Left renal cortex interstitium (tissue), 4 donors: Measurements from ENCODE around the gene ATP8B3. TPM values are rescaled to one million over a fixed set of nuclear protein-coding genes. Genes with fewer than 3 reads are reported as not detected.
"Not testable (repeated sequence)": the region's sequence is repeated elsewhere in the genome, so short reads cannot be mapped to it uniquely, and the experiment has no call there.

Experiments used
- DNase-seq, 4 donors: peaks; one replicate each; pipeline ENCODE4 v3.0.0-alpha.2; 2013; ENCODE audit warnings: low read depth in 4 of 4, low spot score in 2 of 4, missing footprints in 1 of 4
- polyA plus RNA-seq, 4 donors: library from polyadenylated mRNA; unstranded; fragments of 120-200 nt; gene quantifications; one replicate each; pipeline ENCODE4 v1.2.1, GENCODE V29; 2013; ENCODE audit not compliant: insufficient read length in 4 of 4

The ATP8B3 gene
- polyA plus RNA-seq, 4 donors: 0.52 to 1.0 (median 0.76) TPM

DNA sequence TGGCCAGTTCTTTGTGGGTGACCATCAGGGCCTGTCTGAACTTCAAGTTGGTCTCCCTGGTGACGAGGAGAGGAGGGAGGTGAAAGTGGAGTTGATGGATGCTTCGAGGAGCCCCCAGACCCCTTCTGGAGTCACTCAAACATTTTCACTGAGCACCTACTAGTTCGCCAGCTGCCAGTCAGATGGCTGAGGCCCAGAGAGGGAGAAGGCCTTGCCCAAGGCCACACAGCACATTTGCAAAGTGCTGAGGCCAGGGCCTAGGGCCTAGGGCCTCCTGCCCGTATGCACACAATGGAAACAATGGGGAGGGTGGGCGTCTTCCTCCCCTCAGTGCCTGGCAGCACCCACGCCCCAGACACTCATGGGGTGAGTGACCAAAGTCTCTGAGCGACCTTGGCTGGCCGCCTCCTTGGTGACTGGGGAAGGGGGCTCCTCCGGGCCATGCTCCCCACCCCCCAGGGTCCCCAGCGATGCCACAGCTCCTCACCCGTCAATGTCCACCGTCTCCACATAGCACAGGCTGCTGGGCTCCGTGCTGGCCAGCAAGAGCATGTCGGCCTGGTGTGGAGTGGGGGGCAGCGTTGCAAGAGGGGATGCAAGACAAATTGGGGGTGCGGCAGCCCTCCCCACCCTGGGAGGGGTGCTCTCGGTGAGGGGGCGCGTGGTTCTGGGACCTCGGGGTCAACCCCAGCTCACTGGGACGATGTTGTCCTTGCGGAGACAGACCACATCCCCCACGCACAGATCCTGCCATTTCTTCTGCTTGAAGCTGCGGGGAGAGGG is 6.5 kb downstream of the ATP8B3 start:
- no peak for DNase-seq

DNA sequence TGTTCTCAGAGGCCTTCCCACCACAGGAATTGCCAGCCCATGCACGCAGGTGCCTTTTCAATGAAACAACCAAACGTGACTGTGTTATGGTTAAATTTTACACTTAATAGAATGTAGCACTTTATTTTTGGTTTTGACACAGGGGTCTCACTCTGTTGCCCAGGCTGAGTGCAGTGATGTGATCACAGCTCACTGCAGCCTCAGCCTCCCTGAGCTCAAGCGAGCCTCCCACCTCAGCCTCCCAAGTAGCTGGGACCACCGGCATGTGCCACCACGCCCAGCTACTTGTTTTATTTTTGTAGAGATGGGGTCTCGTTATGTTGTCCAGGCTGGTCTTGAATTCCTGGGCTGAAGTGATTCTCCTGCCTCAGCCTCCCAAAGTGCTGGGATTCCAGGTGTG is 7.2 kb downstream of the ATP8B3 start:
- no peak for DNase-seq

DNA sequence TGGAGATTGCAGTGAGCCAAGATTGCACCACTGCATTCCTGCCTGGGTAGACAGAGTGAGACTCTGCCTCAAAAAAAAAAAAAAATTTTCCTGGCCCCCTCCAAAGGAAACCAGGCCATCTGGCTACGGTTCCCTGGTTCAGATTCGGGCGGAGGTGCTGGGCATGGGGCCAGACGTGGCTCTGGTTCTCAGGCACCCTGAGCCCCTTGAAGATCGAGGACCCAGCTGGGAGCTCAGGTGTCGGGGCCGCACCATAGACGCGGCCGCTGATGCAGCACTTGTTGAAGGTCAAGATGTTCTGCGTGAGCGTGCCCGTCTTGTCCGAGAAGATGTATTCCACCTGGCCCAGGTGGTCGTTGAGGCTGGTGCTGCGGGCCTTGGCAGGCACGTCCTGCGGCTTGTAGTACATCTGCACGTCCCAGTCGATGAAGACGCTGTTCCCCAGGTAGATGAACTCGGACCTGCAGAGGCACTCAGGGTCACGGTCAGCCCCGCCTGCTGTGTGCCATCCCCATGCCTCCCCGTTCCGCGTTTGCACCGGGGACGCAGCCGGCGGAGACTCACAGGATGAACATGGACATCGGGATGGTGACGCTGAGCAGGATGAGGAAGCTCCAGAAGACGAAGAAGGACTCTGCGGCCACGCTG is 12.3 kb downstream of the ATP8B3 start:
- no peak for DNase-seq

DNA sequence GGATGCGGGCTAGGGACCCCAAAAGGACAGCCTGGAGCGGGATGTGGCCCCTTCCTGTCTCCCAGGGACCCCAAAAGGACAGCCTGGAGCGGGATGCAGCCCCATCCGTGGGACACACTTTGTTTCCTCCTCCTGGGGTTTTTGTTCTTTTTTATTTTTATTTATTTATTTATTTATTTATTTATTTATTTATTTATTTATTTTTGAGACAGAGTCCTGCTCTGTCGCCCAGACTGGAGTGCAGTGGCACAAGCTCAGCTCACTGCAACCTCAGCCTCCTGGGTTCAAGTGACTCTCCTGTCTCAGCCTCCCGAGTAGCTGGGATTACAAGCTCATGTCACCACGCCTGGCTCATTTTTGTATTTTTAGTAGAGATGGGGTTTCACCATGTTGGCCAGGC is 14.8 kb downstream of the ATP8B3 start:
- not testable (repeated sequence) for DNase-seq

DNA sequence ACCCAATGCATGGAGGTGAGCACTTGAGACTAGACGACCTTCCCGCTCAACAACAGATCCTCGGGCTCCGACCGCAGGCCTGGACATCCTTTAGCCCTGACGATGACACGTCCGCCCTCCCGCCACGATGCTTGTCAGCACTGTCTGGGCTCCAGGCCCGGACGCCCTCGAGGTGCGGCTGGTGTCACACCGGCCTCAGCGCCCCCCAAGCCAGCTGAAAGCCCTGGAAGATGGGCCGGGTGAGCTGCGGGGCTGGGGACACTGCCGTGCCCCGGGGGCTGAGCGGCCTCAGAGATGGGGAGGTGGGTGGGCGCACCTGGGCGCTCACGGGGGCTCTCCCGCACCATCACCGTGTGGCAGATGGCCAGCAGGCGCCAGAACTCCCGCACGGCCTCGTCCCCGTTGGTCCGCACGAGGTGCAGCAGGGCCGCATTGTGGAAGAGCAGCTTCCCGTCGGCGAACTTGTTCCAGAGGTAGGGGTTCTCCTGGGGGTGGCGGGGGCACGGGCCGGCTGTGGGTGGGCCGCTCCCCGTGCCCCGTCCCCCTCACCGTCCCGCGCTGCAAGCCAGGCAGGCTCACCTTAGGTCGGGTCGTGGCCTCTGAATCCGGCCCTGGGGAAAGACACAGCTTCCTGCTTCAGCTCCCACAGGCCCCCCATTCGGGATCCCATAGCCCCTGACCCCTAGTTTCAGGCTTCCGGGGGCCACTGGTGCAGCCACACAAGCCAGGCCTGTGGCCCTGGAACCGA is 15.5 kb downstream of the ATP8B3 start:
- DNase-seq: no peak

DNA sequence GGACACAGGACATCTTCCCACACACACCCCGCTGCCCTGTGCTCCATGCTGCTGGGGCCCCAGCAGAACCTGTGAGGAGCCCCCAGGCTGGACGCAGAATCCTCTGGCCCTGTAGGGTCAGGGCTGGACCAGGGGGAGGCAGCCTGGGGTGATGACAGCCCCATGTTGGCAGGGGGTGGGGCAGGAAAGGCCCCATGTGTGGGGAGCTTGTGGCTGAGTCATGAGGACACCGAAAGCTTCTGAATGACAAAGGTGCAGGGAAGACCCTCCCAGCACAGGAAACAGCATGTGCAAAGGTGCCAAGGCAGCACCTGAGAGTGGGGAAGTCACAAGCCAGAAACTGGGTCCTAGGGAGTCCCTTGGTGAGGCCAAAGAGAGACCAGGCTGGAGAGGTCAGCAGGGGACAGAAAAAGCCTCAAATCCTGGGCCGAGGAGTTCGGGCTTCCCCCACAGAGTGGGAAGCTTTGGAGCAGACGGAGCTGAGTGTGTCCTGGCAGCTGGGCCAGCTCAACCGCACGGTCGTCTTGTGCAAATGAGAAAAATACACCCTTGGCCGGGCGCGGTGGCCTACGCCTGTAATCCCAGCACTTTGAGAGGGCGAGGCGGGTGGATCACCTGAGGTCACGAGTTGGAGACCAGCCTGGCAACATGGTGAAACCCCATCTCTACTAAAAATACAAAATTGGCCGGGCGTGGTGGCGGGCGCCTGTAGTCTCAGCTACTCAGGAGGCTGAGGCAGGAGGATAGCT is 17.5 kb downstream of the ATP8B3 start:
- no peak for DNase-seq

DNA sequence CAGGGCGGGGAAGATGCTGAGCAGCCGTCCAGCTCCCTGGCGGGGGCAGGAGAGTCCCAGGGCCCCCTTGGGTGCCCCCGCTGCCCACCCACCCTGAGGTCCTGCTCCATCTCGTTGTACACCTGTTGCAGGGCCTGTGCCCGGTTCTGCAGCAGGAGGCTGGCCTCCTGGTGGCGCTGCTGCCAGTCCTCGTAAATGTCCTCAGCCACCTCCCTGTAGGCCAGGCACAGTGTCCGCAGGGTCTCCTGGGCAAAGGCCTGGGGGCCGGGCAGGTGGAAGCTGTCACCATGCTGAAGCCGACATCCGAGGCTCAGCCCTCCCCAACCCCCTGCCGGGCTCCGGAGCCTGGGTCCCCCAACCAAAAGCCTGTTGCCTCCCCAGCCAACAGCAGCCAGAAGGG is 20.2 kb downstream of the ATP8B3 start:
- DNase-seq: no peak

DNA sequence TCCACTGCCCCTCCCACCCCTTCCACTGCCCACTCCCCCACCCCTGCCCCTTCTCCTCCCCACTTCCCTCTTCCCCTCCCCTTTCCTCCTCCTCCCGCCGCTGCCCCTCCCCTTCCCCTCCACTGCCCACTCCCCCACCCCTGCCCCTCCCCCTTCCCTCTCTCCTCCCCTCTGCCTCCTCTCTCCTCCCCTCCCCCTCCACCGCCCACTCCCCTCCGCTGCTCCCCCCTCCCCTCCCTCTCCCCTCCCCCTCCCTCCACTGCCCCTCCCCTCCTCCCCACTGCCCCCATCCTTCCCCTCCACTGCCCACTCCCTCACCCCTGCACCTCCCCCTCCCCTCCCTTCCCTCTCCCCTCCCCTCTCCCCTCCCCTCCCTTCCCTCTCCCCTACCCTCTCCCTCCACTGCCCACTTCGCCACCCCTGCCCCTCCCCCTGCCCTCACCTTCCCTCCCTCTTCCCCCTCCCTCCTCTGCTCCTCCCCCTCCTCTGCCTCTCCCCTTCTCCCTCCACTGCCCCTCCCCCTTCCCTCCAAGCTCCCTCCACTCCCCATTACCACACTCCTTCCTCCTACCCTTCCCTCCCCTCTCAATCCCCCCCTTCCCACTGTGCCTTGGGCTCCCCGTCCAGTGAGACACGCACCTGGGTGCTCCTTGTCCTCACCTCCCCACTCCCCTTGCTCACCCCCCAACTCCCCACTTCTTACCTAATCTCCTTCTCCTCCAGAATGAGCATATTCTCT is 21.9 kb downstream of the ATP8B3 start:
- no peak for DNase-seq

DNA sequence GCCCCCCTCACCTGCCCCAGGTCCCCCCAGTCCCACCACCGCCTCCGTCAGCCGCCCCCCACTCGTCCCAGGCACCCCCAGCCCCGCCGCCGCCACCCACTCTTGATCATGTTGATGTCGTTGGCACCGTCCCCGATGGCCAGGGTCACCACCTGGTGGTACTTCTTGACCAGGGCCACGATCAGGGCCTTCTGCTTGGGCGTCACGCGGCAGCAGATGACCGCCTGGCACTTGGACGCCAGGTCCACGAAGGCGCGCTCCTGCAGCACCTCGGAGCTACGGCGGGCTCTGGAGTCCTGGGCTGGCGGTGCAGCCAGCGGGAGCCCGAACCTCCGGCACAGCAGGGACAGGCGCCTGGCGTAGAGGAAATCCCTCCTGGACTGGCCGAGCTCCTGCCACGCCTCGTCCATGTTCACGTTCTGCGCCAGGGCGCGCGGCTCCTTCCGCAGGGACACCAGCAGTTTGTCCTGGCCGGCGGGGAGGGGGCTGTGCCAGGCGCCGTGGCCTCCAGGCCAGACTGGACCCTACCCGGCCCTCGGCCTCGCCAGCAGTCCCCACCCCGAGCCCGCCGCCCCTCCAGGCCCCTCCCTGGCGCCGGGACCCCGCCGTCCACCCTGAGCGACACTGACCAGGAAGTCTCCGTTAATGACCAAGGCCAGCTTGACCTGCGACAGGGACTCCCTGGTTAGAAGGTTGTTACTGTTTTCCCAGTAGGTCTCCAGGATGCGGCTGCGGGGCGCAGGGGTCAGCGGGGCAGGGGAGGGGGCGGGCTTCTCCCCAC is 22.6 kb downstream of the ATP8B3 start:
- no peak for DNase-seq

DNA sequence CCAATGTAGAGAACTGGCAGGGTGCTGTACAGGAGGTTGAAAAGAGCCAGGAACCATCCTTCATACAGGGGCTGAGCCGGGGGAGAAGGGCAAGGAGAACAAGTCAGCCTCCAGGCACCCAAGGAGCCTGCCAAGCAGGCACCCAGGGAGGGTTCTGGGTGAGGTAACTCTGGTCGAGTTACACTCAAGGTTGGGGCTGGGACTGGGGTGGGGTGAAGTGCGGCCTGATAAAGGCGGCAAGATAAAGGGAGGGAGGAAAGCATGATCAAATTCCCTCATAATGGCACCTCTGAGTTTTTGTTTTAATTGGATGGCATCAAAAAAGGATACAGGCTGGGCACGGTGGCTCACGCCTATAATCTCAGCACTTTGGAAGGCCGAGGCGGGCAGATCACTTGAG is 25.0 kb downstream of the ATP8B3 start:
- no peak for DNase-seq

DNA sequence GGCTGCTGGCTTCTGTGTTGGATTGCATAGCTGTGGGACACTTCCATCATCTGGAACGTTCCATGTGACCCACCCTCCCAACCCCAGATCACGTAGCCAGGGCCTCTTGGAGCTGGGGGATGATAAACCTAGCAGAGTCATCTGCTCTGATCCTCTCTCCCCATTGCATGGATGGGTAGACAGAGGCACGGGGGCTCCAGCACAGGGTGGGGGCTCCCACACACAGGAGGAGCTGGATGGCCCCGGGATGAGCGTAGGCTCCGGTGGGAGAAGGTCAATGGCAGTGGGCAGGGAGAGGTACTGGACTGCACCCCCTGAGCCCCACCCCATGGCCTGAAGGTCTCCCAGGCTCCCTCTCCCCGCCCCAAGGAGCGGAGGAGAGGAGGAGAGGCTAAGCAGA is 25.4 kb downstream of the ATP8B3 start:
- DNase-seq: no peak

DNA sequence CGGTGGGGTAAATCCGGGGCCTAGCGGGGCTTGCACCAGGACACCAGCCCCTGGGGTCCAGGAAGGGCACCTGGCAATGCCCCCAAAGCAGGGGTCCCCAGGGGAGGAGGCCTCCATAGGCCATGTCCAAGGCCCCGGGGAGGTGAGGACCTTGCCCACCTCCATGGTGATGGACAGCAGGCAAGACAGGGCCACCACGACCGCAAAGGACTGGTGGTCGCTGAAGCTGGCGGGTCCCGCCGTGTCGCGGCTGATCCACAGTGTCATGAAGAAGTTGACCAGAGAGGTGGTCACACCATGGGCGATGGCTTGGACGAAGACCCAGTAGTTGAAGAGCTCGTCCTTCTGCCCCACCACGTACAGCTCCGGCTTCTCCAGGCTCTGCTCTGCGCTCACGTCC is 26.8 kb downstream of the ATP8B3 start:
- no peak for DNase-seq

DNA sequence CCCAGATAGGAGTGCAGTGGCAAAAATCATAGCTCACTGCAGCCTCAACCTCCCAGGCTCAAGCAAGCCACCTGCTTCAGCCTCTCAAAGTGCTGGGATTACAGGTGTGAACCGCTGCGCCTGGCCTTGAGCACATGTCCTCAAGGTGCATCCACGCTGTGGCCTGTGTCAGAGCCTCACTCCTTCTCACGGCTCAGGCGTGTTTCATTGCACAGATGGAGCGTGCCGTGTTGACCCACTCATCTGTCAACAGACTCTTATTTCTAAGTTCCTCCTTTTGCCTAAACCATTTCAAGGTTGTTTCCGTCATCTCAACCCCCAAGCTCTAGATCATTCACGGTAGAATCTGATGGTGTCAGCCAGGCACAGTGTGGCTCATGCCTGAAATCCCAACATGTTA is 28.2 kb downstream of the ATP8B3 start:
- no peak for DNase-seq

DNA sequence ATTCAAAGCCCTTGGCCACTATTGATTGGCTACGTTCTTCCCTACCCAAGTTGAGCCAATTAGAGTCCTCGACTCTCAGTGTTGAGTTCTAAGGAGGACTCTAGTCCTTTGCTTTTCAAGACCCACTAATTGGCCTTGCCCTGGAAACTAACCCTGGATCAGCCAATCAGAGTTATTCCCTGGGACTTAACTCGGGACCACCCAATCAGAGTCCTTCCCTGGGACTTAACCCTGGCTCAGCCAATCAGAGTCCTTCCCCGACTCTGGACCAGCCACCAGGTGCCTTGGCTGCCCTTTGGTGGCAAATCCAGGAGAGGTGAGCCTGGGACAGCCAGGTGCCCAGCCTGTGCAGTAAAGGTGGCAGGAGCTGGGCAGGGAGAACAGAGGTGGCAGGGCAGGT is 28.7 kb downstream of the ATP8B3 start:
- DNase-seq: no peak

DNA sequence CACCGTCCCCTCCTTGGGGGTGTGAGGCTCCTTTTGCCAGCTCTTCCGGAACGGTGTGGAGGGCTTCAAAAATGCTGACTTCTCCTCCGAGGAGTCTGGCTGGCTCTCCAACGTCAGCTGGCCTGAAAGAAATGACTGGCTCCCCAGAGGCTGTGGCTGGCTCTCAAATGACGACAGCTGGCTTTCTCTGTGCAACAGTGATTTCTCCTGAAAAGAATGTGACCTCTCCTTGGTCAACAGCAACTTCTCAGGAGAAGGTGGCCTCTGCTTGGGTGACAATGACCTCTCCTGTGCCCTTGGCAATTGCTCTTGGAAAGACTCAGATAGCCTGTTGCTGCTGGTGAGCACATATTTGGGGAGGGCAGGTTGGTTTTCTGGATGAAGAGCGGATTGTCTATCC is 29.6 kb downstream of the ATP8B3 start:
- DNase-seq: no peak

DNA sequence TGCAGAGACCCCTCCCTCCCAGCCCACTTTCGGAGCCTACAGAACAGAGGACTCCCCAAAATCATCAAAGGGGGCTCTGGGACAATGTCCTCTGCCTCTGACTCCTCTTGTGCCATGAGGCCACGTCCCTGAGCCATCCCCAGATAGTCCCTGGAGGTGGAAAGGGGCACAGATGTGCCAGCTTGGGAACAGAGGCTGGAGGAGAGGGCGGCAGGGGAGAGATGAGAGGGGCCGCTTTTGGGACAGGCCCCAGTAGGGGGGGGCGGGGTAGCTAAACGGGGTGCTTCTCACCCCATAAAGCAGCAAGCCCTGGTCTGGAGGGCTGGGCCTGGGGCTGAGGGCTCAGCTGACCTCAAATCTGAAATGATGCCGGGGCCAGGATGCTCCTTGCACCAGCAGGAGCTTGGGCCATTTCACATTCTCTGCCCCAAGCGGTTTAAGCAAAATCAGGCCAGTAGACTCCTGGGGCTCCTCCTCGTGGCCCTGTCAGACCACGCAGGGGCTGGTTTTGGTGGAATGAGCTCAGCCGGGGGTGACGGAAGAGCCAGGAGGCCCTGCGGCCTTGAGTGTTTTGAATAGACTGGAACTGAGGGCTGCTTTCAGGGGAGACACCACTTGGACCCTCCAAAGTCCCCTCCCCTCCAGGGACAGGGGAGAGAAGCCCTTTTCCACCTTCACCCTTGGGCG is 31.7 kb downstream of the ATP8B3 start:
- no peak for DNase-seq

DNA sequence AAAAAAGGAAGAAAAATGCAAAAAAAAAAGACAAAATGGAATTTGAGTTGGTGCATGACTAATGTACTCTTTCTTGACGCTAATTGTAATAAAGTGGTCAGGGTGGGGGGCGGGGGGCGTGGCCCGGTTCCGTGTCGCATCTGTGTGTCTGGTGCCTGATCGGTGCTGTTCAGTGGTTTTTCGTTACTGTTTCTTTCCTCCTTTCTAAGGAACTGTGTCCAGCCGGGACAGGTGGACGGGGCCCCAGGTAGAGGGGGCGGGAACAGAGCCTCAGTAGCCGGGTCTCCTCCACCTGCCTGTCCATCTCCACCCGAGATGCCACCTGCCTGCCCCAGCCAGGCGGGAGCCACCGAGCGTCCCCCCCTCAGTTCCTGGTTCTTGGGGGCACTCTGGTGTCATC is 32.5 kb downstream of the ATP8B3 start:
- no peak for DNase-seq

DNA sequence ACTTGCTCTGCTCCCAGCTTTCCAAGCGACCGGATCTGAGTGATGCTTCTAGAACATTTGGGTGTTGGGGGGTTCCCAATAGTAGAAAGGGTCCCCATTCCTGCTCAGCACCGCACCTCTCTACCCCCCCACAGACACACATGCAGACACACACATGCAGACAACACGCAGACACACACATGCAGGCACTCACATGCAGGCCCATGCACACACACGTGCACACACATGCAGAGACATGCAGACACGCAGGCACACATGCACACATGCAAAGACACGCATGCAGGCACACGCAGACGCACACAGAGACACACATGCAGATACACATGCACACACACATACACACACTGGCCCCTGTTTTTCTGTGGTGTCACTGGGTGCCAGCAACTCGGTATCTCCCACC is 34.9 kb downstream of the ATP8B3 start:
- no peak for DNase-seq

DNA sequence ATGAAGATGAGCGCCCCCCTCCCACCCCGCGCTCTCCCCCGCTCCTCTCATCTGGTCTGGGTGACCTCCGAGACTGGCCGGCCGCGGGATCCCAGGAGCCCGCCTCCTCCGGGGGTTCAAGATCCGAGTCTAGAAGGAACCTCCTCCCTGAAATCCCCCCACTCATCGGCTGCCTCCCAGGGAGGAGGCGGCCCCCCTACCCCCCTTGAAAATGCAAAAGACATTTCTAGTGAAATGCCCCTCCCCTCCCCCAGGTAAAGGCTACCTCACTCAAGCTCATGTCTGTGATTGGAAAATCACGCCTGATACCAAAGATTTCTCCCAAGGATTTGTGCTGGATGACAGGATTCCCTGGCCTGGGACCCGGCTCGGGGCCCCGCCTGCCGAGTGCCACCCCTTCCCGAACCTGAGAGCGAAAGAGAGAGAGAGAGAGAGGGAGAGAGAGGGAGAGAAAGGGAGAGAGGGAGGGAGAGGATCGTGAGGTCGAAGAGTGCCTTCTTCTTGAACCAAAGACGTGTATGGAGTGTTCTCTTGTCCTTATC is 35.4 kb downstream of the ATP8B3 start:
- DNase-seq: no peak
